ENCODE results near the gene OSBPL1A.

DNA sequence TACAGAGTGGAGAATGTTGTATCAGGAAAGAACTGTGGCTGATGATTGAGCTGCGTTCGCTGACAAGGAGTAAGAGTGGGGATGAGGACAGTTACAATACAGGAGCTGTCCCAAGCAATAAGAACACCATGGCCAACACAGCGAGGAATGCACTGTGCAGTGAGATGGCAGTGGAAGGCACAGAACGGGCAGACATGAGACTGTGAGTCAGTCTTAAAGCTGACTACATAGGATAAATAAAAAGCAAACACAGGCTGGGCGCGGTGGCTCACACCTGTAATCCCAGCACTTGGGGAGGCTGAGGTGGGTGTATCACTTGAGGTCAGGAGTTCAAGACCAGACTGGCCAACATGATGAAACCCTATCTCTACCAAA, 169.0 kb downstream of the OSBPL1A start:
- TF ChIP-seq ZSCAN20 (CRISPR knock-in tag; IDR thresholded peaks at IDR 0.05) (no peak), USF2 (IDR thresholded peaks at IDR 0.05) (no peak), SREBF2 (IDR thresholded peaks at IDR 0.05) (no peak), POLR2A (IDR thresholded peaks at IDR 0.05; ENCODE audit: low read length) (no peak), CTCF (IDR thresholded peaks at IDR 0.05) (no peak), CBX8 (IDR thresholded peaks at IDR 0.05) (no peak)
